Measurements from ENCODE around the gene OMP.

Gene OMP

GRCh38 chr11:77125191-77125590, 22.6 kb downstream of the OMP start:
- Histone ChIP-seq H3K36me3 (no peaks in the 10 kb centered on the region), H3K9me3 (no peaks in the 10 kb centered on the region), H3K27me3 (peaks cover 41% of the 10 kb centered on the region), H3K4me1 (ENCODE audit: control insufficient read depth in 1 of 2, insufficient read depth in 1 of 2, low read depth in 1 of 2, low read length in 1 of 2) (peaks cover 8% of the 10 kb centered on the region in 2 experiments), H3K27ac (no peak overlapping the region), H3K4me3 (ENCODE audit: low read depth in 1 of 2, low read length in 1 of 2) (no peak overlapping the region)
- TF ChIP-seq, protein P1, sequence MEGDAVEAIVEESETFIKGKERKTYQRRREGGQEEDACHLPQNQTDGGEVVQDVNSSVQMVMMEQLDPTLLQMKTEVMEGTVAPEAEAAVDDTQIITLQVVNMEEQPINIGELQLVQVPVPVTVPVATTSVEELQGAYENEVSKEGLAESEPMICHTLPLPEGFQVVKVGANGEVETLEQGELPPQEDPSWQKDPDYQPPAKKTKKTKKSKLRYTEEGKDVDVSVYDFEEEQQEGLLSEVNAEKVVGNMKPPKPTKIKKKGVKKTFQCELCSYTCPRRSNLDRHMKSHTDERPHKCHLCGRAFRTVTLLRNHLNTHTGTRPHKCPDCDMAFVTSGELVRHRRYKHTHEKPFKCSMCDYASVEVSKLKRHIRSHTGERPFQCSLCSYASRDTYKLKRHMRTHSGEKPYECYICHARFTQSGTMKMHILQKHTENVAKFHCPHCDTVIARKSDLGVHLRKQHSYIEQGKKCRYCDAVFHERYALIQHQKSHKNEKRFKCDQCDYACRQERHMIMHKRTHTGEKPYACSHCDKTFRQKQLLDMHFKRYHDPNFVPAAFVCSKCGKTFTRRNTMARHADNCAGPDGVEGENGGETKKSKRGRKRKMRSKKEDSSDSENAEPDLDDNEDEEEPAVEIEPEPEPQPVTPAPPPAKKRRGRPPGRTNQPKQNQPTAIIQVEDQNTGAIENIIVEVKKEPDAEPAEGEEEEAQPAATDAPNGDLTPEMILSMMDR (IDR thresholded peaks at IDR 0.05) = no peak

GRCh38 chr11:77125695-77126094, 23.1 kb downstream of the OMP start:
- no peak overlapping the region for H3K4me3 ChIP-seq (ENCODE audit: low read depth in 1 of 2, low read length in 1 of 2)
- no peak overlapping the region for H3K27ac ChIP-seq
- peaks cover 41% of the 10 kb centered on the region for H3K27me3 ChIP-seq
- no peaks in the 10 kb centered on the region for H3K36me3 ChIP-seq
- TF ChIP-seq, protein P1 (IDR thresholded peaks at IDR 0.05) = no peak
- H3K9me3 ChIP-seq = no peaks in the 10 kb centered on the region
- peaks cover 8% of the 10 kb centered on the region in 2 experiments for H3K4me1 ChIP-seq (ENCODE audit: control insufficient read depth in 1 of 2, insufficient read depth in 1 of 2, low read depth in 1 of 2, low read length in 1 of 2)

- TF ChIP-seq, protein P1 (IDR thresholded peaks at IDR 0.05) = no peak
- H3K4me1 ChIP-seq (ENCODE audit: control insufficient read depth in 1 of 2, insufficient read depth in 1 of 2, low read depth in 1 of 2, low read length in 1 of 2) = peaks cover 8% of the 10 kb centered on the region in 2 experiments
Measured at GRCh38 chr11:77126156-77126775, 23.6 kb downstream of the OMP start.

DNA sequence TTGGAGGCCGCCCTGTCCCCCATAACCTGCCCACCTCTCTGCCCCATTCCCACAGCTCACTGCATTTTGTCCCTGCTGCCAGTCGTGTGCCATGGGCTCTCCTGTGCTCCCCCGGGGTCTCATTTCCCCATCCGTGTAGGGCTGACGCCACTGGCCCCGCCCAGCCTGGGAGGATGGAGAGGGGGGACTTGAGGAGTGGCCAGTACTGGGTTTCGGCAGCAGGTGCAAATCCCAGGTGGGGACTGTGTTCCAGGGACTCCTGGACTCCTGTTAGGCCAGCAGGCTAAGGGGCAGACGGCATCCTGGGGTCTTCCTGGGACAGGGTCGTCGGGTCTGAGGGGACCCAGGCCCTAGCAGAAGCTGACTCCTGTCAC, 24.2 kb downstream of the OMP start:
- H3K27me3 ChIP-seq = peaks cover 41% of the 10 kb centered on the region
- no peak overlapping the region for H3K4me3 ChIP-seq (ENCODE audit: low read depth in 1 of 2, low read length in 1 of 2)
- H3K27ac ChIP-seq = no peak overlapping the region
- no peaks in the 10 kb centered on the region for H3K36me3 ChIP-seq
- TF ChIP-seq, protein P1 (IDR thresholded peaks at IDR 0.05) = no peak
- peaks cover 8% of the 10 kb centered on the region in 2 experiments for H3K4me1 ChIP-seq (ENCODE audit: control insufficient read depth in 1 of 2, insufficient read depth in 1 of 2, low read depth in 1 of 2, low read length in 1 of 2)
- H3K9me3 ChIP-seq = no peaks in the 10 kb centered on the region

More at GRCh38 chr11:77126156-77126775, 23.6 kb downstream of the OMP start:
- Histone ChIP-seq H3K27ac (no peak overlapping the region), H3K9me3 (no peaks in the 10 kb centered on the region), H3K27me3 (peaks cover 41% of the 10 kb centered on the region), H3K4me3 (ENCODE audit: low read depth in 1 of 2, low read length in 1 of 2) (no peak overlapping the region), H3K36me3 (no peaks in the 10 kb centered on the region)

GRCh38 chr11:77127235-77127911, 24.7 kb downstream of the OMP start:
- TF ChIP-seq, protein P1 (IDR thresholded peaks at IDR 0.05) = peak; percentile 43
- Histone ChIP-seq H3K9me3 (no peaks in the 10 kb centered on the region), H3K4me1 (ENCODE audit: control insufficient read depth in 1 of 2, insufficient read depth in 1 of 2, low read depth in 1 of 2, low read length in 1 of 2) (peaks cover 8% of the 10 kb centered on the region in 2 experiments), H3K27me3 (peaks cover 41% of the 10 kb centered on the region), H3K27ac (no peak overlapping the region), H3K4me3 (ENCODE audit: low read depth in 1 of 2, low read length in 1 of 2) (no peak overlapping the region), H3K36me3 (no peaks in the 10 kb centered on the region)

Measured in neutrophil (primary cell).